ENCODE results near the gene NCOA1.

Gene NCOA1

DNA sequence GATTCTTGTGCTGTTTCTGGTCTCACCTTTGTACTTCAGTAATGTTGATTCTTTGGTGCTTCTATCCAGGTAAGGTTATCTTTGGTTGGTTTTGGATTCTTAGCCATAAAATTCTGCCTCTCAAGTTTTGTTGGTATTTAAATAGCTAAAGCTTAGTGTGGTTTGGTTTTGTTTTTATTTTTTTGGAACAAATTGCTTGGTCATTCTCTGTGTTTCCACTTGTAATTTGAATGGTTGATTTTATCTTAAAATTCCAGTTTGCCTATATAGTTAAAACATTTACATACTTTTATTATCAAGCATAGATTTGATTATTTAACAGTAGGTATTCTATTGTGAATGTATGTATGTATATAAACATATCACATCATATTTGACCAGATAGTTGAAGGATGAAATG lies 6.6 kb downstream of the NCOA1 start:
- Histone ChIP-seq H3K27ac (ENCODE audit: low read depth, low read length, poor library complexity, severe bottlenecking) (no peak overlapping the region), H4K20me1 (ENCODE audit: insufficient read depth, low read length) (no peaks in the 10 kb centered on the region), H3K27me3 (ENCODE audit: insufficient read depth, low read length) (no peaks in the 10 kb centered on the region), H3K4me2 (ENCODE audit: low read length) (no peak overlapping the region), H3K9me2 (ENCODE audit: low read depth, low read length) (no peaks in the 10 kb centered on the region), H3K4me3 (ENCODE audit: low read depth, low read length, poor library complexity, severe bottlenecking) (no peak overlapping the region), H3K79me2 (ENCODE audit: insufficient read depth, low read length) (peaks cover 45% of the 10 kb centered on the region), H3K4me1 (ENCODE audit: insufficient read depth, low read length, severe bottlenecking) (peaks cover 22% of the 10 kb centered on the region), H3K36me3 (ENCODE audit: insufficient read depth, low read length) (no peaks in the 10 kb centered on the region), H3K9me3 (ENCODE audit: low read length) (no peaks in the 10 kb centered on the region), H2AFZ (ENCODE audit: low read length) (no peak overlapping the region), H3F3A (ENCODE audit: insufficient read depth, low read length) (no peaks in the 10 kb centered on the region), H3K9ac (ENCODE audit: low read length) (no peak overlapping the region)
- TF ChIP-seq EZH2 (IDR thresholded peaks at IDR 0.05; ENCODE audit: borderline replicate concordance, low read length) = no peak
- TF ChIP-seq, protein P1, sequence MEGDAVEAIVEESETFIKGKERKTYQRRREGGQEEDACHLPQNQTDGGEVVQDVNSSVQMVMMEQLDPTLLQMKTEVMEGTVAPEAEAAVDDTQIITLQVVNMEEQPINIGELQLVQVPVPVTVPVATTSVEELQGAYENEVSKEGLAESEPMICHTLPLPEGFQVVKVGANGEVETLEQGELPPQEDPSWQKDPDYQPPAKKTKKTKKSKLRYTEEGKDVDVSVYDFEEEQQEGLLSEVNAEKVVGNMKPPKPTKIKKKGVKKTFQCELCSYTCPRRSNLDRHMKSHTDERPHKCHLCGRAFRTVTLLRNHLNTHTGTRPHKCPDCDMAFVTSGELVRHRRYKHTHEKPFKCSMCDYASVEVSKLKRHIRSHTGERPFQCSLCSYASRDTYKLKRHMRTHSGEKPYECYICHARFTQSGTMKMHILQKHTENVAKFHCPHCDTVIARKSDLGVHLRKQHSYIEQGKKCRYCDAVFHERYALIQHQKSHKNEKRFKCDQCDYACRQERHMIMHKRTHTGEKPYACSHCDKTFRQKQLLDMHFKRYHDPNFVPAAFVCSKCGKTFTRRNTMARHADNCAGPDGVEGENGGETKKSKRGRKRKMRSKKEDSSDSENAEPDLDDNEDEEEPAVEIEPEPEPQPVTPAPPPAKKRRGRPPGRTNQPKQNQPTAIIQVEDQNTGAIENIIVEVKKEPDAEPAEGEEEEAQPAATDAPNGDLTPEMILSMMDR (IDR thresholded peaks at IDR 0.05; ENCODE audit: low read length) = no peak

DNA sequence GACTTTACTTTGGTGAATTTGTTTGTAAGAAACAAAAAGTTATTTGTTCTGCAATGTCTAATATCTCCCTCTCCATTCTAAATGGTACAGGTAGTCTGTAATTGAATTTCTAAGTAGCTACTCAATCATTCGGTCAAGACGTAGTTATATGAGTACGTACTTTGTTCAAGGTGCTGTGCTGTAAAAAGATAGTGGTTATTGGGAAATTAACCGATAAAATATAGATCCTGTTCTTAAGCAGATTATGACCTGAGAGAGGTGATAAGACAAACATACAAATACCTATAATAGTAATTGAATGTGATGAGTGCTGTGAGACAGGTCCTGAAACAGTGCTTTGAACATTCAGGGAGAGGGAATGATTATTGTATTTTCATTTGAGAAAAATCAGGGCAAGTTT lies 7.1 kb downstream of the NCOA1 start:
- no peaks in the 10 kb centered on the region for H3K27me3 ChIP-seq (ENCODE audit: insufficient read depth, low read length)
- H3K9me2 ChIP-seq (ENCODE audit: low read depth, low read length) = no peaks in the 10 kb centered on the region
- peaks cover 17% of the 10 kb centered on the region for H3K4me1 ChIP-seq (ENCODE audit: insufficient read depth, low read length, severe bottlenecking)
- H3K9ac ChIP-seq (ENCODE audit: low read length) = no peak overlapping the region
- H3K4me2 ChIP-seq (ENCODE audit: low read length) = no peak overlapping the region
- H2AFZ ChIP-seq (ENCODE audit: low read length) = no peak overlapping the region
- no peak overlapping the region for H3K27ac ChIP-seq (ENCODE audit: low read depth, low read length, poor library complexity, severe bottlenecking)
- no peak for TF ChIP-seq EZH2 (IDR thresholded peaks at IDR 0.05; ENCODE audit: borderline replicate concordance, low read length)
- TF ChIP-seq, protein P1 (IDR thresholded peaks at IDR 0.05; ENCODE audit: low read length) = no peak
- peaks cover 48% of the 10 kb centered on the region for H3K79me2 ChIP-seq (ENCODE audit: insufficient read depth, low read length)
- H3K4me3 ChIP-seq (ENCODE audit: low read depth, low read length, poor library complexity, severe bottlenecking) = no peak overlapping the region
- H3K9me3 ChIP-seq (ENCODE audit: low read length) = no peaks in the 10 kb centered on the region
- H4K20me1 ChIP-seq (ENCODE audit: insufficient read depth, low read length) = no peaks in the 10 kb centered on the region
- H3K36me3 ChIP-seq (ENCODE audit: insufficient read depth, low read length) = no peaks in the 10 kb centered on the region
- H3F3A ChIP-seq (ENCODE audit: insufficient read depth, low read length) = no peaks in the 10 kb centered on the region

DNA sequence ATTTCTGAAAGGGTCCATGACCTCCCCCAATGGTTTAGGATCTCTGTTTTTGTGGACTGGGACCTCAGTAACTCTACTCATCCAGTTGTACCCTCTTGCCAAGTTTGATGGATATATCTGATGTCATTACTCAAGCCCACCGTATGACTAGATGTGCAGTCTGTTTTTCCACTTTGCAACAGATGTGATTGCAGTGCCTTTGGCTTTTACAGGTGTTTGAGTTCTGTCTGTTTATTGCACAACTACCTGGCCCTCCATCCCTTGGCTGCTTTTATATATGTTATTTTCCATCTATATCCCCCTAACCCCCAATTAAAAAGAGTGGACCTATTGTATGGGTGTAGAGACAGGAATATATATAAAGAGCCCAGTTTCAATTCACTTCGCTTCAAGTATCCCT lies 10.8 kb downstream of the NCOA1 start:
- H3K36me3 ChIP-seq (ENCODE audit: insufficient read depth, low read length) = no peaks in the 10 kb centered on the region
- H3K9me2 ChIP-seq (ENCODE audit: low read depth, low read length) = no peaks in the 10 kb centered on the region
- TF ChIP-seq EZH2 (IDR thresholded peaks at IDR 0.05; ENCODE audit: borderline replicate concordance, low read length) = no peak
- TF ChIP-seq, protein P1 (IDR thresholded peaks at IDR 0.05; ENCODE audit: low read length) = no peak
- no peak overlapping the region for H3K27ac ChIP-seq (ENCODE audit: low read depth, low read length, poor library complexity, severe bottlenecking)
- no peaks in the 10 kb centered on the region for H3K9me3 ChIP-seq (ENCODE audit: low read length)
- H3K4me2 ChIP-seq (ENCODE audit: low read length) = no peak overlapping the region
- H3K79me2 ChIP-seq (ENCODE audit: insufficient read depth, low read length) = peaks cover 50% of the 10 kb centered on the region
- no peaks in the 10 kb centered on the region for H3K4me1 ChIP-seq (ENCODE audit: insufficient read depth, low read length, severe bottlenecking)
- no peaks in the 10 kb centered on the region for H3F3A ChIP-seq (ENCODE audit: insufficient read depth, low read length)
- no peak overlapping the region for H3K4me3 ChIP-seq (ENCODE audit: low read depth, low read length, poor library complexity, severe bottlenecking)
- H3K9ac ChIP-seq (ENCODE audit: low read length) = no peak overlapping the region
- no peak overlapping the region for H2AFZ ChIP-seq (ENCODE audit: low read length)
- H3K27me3 ChIP-seq (ENCODE audit: insufficient read depth, low read length) = no peaks in the 10 kb centered on the region
- no peaks in the 10 kb centered on the region for H4K20me1 ChIP-seq (ENCODE audit: insufficient read depth, low read length)
